Activated T-cell treated with anti-CD3 and anti-CD28 coated beads, Interleukin-2, amount 50 U/mL, for 24 hours (primary cell): ENCODE results near the gene VWF.
A peak's percentile ranks its signal among the peaks of the same experiment; 100 is the strongest.
"Not testable (repeated sequence)": the region's sequence is repeated elsewhere in the genome, so short reads cannot be mapped to it uniquely, and the experiment has no call there.

Experiments used
- DNase-seq: peaks from one replicate; pipeline ENCODE4 v3.0.0-alpha.2; 2020
- H3K27ac Mint-ChIP-seq: 2 replicates; pipeline ENCODE4 v1.8.0; 2020; ENCODE audit warnings: mild to moderate bottlenecking, mixed read lengths
- H3K27me3 Mint-ChIP-seq: 2 replicates; pipeline ENCODE4 v1.8.0; 2020; ENCODE audit warnings: mixed read lengths
- H3K36me3 Mint-ChIP-seq: 2 replicates; pipeline ENCODE4 v1.8.0; 2020; ENCODE audit warnings: low read depth, mixed read lengths
- H3K4me1 Mint-ChIP-seq: 2 replicates; pipeline ENCODE4 v1.8.0; 2020; ENCODE audit warnings: low read depth, mixed read lengths
- H3K4me3 Mint-ChIP-seq: 2 replicates; pipeline ENCODE4 v1.8.0; 2020; ENCODE audit warnings: mild to moderate bottlenecking, moderate library complexity, mixed read lengths
- H3K9me3 Mint-ChIP-seq: 2 replicates; pipeline ENCODE4 v1.8.0; 2020; ENCODE audit warnings: mixed read lengths

VWF gene

GRCh38 chr12:6124411-6125309 lies at the start of gene VWF:
VWF (minus strand) TSS chr12:6124670; CDS start chr12:6123196, 1,474 bp downstream.
- Mint-ChIP-seq H3K4me3 (no peak within 1 kb of the TSS), H3K4me1 (no peaks in the 10 kb centered on the region), H3K9me3 (no peaks in the 10 kb centered on the region), H3K27ac (peak within 1 kb of the TSS; percentile 22), H3K36me3 (no peaks in the 10 kb centered on the region), H3K27me3 (no peaks in the 10 kb centered on the region)
- no peak for DNase-seq

GRCh38 chr12:6172862-6173261 lies 48.4 kb upstream of the VWF start:
- no peak for DNase-seq
- Mint-ChIP-seq H3K4me1 (peaks cover 20% of the 10 kb centered on the region), H3K4me3 (no peak overlapping the region), H3K36me3 (no peaks in the 10 kb centered on the region), H3K27me3 (no peaks in the 10 kb centered on the region), H3K9me3 (no peaks in the 10 kb centered on the region), H3K27ac (no peak overlapping the region)

GRCh38 chr12:6172086-6172485 lies 47.6 kb upstream of the VWF start:
- Mint-ChIP-seq H3K9me3 (no peaks in the 10 kb centered on the region), H3K36me3 (no peaks in the 10 kb centered on the region), H3K27me3 (no peaks in the 10 kb centered on the region), H3K4me1 (peaks cover 28% of the 10 kb centered on the region), H3K4me3 (no peak overlapping the region), H3K27ac (no peak overlapping the region)
- DNase-seq = no peak

DNA sequence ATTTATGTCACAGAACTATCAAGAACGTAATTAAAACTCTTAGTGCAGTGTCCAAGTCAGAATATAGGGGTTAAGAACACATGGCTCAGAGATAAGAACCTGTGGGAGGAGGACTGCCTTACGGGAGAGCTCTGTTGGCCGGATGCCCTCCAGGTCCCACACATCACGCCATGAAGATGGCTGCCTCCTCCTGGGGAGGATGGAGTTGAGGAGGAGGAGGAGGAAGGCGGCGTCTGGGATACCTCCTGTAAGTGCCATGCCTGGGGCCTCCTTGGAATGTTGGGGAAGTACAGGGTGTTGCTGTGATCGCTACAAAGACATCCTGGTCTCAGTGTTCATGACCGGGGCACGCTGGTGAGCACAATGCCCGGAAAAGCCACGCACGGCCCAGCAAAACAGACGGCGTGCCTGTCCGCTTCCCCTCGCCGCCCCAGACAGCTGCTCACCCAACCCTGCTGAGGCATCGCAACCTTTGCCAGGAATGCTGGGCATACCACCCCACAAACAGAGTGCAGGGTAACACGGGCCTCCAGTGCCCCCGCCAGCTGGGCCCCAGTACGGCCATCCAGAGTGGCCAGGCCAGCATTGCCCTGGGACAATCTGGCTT lies 47.0 kb upstream of the VWF start:
- DNase-seq = no peak
- H3K4me3 Mint-ChIP-seq = no peak overlapping the region
- H3K27ac Mint-ChIP-seq = no peak overlapping the region

DNA sequence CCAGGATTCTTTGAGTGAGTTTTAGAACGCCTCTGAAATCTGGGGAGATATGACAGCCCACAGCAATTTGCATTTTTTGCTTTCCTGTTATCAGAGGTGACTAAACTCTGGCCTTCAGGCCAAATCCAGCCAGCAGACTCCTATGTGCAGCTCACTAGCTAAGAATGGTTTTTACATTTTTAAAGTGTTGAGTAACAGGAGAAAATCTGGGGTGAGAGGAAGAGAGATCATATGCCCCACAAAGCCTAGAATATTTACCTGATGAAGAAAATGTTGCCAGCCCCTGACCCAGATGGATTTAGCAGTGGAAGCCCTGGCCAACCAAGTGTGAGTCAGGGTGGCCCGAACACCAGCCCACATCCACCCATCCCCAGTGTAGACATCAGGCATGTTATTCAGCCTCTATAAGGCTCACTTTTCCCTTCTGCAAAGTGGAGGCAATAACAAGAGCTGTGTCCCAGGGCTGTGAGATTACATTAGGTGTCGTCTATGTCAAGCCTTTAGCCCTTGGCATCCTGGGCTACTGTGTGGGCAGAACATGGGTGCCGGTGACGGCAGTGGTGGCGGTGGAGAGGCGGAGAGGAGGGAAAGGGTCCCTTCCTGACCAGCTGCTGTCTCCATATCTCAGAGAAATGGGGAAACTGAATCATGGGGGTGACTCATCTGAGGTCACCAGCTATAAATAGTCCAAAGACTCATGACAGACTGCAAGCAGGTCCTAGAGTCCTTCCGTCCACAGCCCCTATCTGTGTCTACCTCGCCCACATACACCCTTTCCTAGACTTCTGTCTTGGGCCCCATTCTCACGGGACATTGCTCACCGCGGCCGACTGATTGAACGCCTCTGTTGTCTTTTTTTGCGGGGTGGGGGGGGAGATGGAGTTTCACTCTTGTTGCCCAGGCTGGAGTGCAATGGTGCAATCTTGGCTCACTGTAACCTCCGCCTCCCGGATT lies 43.1 kb upstream of the VWF start:
- H3K4me1 Mint-ChIP-seq = peaks cover 42% of the 10 kb centered on the region
- H3K9me3 Mint-ChIP-seq = no peaks in the 10 kb centered on the region
- peak; percentile 77 for DNase-seq
- peak overlapping the region; percentile 95 for H3K27ac Mint-ChIP-seq
- H3K27me3 Mint-ChIP-seq = no peaks in the 10 kb centered on the region
- no peaks in the 10 kb centered on the region for H3K36me3 Mint-ChIP-seq
- peak overlapping the region; percentile 47 for H3K4me3 Mint-ChIP-seq

More for the DNA sequence above, 47.0 kb upstream of the VWF start:
- H3K9me3 Mint-ChIP-seq = no peaks in the 10 kb centered on the region
- no peaks in the 10 kb centered on the region for H3K36me3 Mint-ChIP-seq
- no peaks in the 10 kb centered on the region for H3K27me3 Mint-ChIP-seq
- H3K4me1 Mint-ChIP-seq = peaks cover 34% of the 10 kb centered on the region

DNA sequence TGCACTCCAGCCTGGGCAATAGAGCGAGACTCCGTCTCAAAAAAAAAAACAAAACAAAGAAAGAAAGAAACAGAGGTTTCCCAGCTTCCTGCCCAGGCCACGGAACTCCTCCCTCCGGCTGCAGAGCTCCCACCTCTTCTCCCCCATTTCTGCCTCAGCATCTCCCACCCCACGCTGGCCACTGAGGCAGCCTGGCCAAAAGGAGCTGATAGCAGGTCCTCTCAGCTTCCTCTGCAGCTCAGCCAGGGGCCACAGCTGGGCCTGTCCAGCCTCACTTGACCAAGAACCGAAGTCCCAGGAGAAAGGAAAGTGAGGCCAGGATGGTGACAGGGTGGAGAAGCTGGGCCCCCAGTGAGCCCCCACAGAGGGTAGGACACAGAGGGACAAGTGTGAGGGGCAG lies 42.3 kb upstream of the VWF start:
- peak; percentile 40 for DNase-seq
- Mint-ChIP-seq H3K4me1 (peaks cover 42% of the 10 kb centered on the region), H3K4me3 (no peak overlapping the region), H3K9me3 (no peaks in the 10 kb centered on the region), H3K27me3 (no peaks in the 10 kb centered on the region), H3K27ac (peak overlapping the region; percentile 95), H3K36me3 (no peaks in the 10 kb centered on the region)

DNA sequence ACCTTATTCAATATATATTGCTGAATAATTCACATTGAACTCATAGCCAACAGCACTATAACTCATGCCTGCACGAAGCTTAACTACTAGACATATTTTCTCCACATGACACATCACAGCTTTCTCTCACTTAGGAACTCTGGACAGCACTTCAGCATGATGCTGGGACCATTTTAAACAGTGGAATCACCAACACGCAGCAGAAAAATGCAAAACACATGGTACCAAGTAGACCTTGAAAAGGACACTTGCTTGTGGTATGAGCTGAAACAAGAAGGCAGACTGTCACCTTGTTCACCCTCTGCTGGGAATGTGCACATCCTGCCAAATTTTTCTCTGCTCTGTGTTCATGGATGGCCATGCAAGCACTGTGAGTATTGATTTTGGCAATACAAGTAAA lies 40.9 kb upstream of the VWF start:
- Mint-ChIP-seq H3K9me3 (no peaks in the 10 kb centered on the region), H3K4me3 (no peak overlapping the region), H3K27me3 (no peaks in the 10 kb centered on the region), H3K36me3 (no peaks in the 10 kb centered on the region), H3K4me1 (peaks cover 42% of the 10 kb centered on the region), H3K27ac (peak overlapping the region; percentile 13)
- DNase-seq = no peak

GRCh38 chr12:6163416-6164060 lies 39.1 kb upstream of the VWF start:
- no peak overlapping the region for H3K27ac Mint-ChIP-seq
- no peaks in the 10 kb centered on the region for H3K36me3 Mint-ChIP-seq
- no peaks in the 10 kb centered on the region for H3K27me3 Mint-ChIP-seq
- peaks cover 35% of the 10 kb centered on the region for H3K4me1 Mint-ChIP-seq
- H3K4me3 Mint-ChIP-seq = no peak overlapping the region
- H3K9me3 Mint-ChIP-seq = no peaks in the 10 kb centered on the region
- DNase-seq = no peak

- no peak overlapping the region for H3K27ac Mint-ChIP-seq
- peaks cover 21% of the 10 kb centered on the region for H3K4me1 Mint-ChIP-seq
- no peak for DNase-seq
- no peaks in the 10 kb centered on the region for H3K27me3 Mint-ChIP-seq
- H3K4me3 Mint-ChIP-seq = no peak overlapping the region
- H3K36me3 Mint-ChIP-seq = no peaks in the 10 kb centered on the region
- H3K9me3 Mint-ChIP-seq = no peaks in the 10 kb centered on the region
Observed at GRCh38 chr12:6161124-6161882, 36.8 kb upstream of the VWF start.

DNA sequence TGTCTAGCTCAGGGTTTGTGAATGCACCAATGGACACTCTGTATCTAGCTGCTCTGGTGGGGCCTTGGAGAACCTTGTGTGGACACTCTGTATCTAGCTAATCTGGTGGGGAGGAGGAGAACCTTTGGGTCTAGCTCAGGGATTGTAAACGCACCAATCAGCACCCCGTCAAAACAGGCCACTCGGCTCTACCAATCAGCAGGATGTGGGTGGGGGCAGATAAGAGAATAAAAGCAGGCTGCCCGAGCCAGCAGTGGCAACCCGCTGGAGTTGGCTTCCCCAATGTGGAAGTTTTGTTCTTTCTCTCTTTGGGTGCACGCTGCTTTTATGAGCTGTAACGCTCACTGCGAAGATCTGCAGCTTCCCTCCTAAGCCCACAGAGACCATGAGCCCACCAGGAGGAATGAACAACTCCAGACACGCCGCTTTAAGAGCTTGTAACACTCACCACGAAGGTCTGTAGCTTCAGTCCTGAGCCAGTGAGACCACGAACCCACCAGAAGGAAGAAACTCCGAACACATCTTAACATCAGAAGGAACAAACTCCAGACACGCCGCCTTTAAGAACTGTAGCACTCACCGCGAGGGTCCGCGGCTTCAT lies 35.7 kb upstream of the VWF start:
- H3K4me3 Mint-ChIP-seq, H3K9me3 Mint-ChIP-seq, DNase-seq, H3K27me3 Mint-ChIP-seq, H3K27ac Mint-ChIP-seq, H3K36me3 Mint-ChIP-seq: not testable (repeated sequence)
- peaks cover 14% of the 10 kb centered on the region for H3K4me1 Mint-ChIP-seq

- H3K9me3 Mint-ChIP-seq, H3K4me3 Mint-ChIP-seq, H3K36me3 Mint-ChIP-seq, DNase-seq, H3K27ac Mint-ChIP-seq, H3K27me3 Mint-ChIP-seq: not testable (repeated sequence)
- peaks cover 14% of the 10 kb centered on the region for H3K4me1 Mint-ChIP-seq
Observed at GRCh38 chr12:6159166-6160011, 34.9 kb upstream of the VWF start.

DNA sequence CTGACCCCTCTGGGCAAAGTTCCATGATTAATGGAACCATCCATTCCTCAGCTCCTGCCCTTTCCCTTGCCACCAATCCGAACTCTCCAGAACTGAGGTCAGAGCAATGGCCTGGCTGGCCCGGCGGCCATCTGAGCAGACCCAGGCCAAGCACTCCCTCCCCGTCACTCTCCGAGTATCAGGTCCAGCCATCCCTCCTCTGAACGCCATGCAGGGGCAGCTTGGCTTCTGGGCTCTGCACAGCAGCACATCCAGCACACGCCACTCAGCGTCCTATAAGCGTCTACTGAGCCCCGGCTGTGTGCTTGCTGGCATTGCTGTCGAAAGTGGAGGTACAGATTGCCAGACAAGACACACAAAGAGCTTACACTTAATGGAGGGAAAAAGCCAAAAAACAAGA lies 34.3 kb upstream of the VWF start:
- DNase-seq = no peak
- Mint-ChIP-seq H3K36me3 (no peaks in the 10 kb centered on the region), H3K27me3 (no peaks in the 10 kb centered on the region), H3K27ac (no peak overlapping the region), H3K9me3 (no peaks in the 10 kb centered on the region), H3K4me3 (no peak overlapping the region), H3K4me1 (peaks cover 14% of the 10 kb centered on the region)

DNA sequence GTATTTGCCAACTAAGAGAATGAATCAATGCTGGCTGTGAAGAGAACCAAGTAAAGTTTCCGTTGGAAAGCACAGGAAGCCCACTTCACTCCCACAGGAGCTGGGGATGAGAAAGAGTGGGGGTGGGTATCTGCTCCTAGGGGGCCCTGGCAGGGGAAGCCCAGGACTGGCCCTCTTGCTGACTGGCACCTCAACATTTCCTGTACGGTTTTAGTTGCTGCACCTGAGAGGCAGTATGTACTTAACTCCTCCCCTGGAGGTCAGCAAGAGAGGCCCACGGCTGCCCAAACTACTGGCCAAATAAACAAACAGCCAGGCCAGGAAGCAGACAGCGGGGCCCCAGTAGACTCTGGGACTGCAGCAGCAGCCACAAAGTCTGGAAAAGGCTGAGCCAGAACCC lies 33.8 kb upstream of the VWF start:
- Mint-ChIP-seq H3K4me1 (peaks cover 14% of the 10 kb centered on the region), H3K36me3 (no peaks in the 10 kb centered on the region), H3K4me3 (no peak overlapping the region), H3K27ac (no peak overlapping the region), H3K27me3 (no peaks in the 10 kb centered on the region), H3K9me3 (no peaks in the 10 kb centered on the region)
- no peak for DNase-seq
